Measurements from ENCODE around the gene ANAPC7. TPM values are rescaled to one million over a fixed set of nuclear protein-coding genes. Genes with fewer than 3 reads are reported as not detected.

ANAPC7 gene
- total and polyA plus RNA-seq, 9 of the 15 experiments (the other 6 are each of a cell fraction or from before 2014, with no cell fraction given) = 46.7 to 158 (median 109) TPM

DNA sequence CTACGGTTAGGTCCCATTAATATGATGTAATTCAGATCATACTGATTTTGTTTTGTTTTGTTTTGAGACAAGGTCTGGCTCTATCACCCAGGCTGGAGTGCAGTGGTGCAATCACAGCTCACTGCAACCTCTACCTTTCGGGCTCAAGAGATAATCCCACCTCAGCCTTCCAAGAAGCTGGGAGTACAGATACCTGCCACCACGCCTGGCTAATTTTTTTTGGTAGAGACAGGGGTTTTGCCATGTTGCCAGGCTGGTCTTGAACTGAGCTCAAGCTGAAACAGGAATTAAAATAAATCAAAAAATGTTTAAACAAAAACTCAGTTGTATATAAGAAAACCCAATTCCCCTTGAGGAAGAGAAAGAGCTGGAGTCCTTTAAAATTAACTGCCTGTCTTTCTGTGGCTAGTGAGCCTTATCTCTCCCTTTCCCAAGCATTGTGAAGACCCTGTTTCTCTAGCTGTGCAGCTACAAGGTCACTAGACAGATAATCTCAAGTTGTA lies 17.7 kb upstream of the ANAPC7 start (continued):
- TF ChIP-seq, protein P1, sequence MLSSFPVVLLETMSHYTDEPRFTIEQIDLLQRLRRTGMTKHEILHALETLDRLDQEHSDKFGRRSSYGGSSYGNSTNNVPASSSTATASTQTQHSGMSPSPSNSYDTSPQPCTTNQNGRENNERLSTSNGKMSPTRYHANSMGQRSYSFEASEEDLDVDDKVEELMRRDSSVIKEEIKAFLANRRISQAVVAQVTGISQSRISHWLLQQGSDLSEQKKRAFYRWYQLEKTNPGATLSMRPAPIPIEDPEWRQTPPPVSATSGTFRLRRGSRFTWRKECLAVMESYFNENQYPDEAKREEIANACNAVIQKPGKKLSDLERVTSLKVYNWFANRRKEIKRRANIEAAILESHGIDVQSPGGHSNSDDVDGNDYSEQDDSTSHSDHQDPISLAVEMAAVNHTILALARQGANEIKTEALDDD (IDR thresholded peaks at IDR 0.05) = peak; percentile 84
- TF ChIP-seq PML (IDR thresholded peaks at IDR 0.05; ENCODE audit: low read length) (peak; percentile 56; the same call in 1 of the 2 replicates), ATF7 (IDR thresholded peaks at IDR 0.05) (peak; percentile 59; the same call in 1 of the 2 replicates), FOXM1 (IDR thresholded peaks at IDR 0.05; ENCODE audit: low read depth) (peak; percentile 71), FOXM1 (CRISPR knock-in tag; IDR thresholded peaks at IDR 0.05; ENCODE audit: low read depth) (no peak), ZNF311 (CRISPR knock-in tag; IDR thresholded peaks at IDR 0.05) (no peak), SMAD2 (IDR thresholded peaks at IDR 0.05; ENCODE audit: low read depth, low read length) (no peak), CBFA2T2 (conservative IDR thresholded peaks at IDR 0.05) (peak; percentile 85), HMGN3 (IDR thresholded peaks at IDR 0.05; ENCODE audit: borderline replicate concordance, extremely low read depth, insufficient read length, low read depth, low read length) (no peak), SRSF9 (IDR thresholded peaks at IDR 0.05; ENCODE audit: borderline replicate concordance, low read depth, low read length) (no peak), CTBP1 (IDR thresholded peaks at IDR 0.05; ENCODE audit: borderline replicate concordance) (peak; percentile 59; the same call in 1 of the 2 replicates), HDAC2 (IDR thresholded peaks at IDR 0.05) (peak; percentile 89), NFIC (IDR thresholded peaks at IDR 0.05) (peak; percentile 57), ARID1B (IDR thresholded peaks at IDR 0.05) (peak; percentile 93), NFATC3 (IDR thresholded peaks at IDR 0.05) (peak; percentile 97), ZNF77 (CRISPR knock-in tag; IDR thresholded peaks at IDR 0.05) (no peak), EHMT2 (IDR thresholded peaks at IDR 0.05) (no peak), HDAC1 (IDR thresholded peaks at IDR 0.05) (peak in 1 of 2 experiments; percentile 91; a peak in 2 of 4 replicates)
- TF ChIP-seq, protein P2, sequence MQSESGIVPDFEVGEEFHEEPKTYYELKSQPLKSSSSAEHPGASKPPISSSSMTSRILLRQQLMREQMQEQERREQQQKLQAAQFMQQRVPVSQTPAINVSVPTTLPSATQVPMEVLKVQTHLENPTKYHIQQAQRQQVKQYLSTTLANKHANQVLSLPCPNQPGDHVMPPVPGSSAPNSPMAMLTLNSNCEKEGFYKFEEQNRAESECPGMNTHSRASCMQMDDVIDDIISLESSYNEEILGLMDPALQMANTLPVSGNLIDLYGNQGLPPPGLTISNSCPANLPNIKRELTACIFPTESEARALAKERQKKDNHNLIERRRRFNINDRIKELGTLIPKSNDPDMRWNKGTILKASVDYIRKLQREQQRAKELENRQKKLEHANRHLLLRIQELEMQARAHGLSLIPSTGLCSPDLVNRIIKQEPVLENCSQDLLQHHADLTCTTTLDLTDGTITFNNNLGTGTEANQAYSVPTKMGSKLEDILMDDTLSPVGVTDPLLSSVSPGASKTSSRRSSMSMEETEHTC (IDR thresholded peaks at IDR 0.05) = no peak
- TF ChIP-seq, protein P3, sequence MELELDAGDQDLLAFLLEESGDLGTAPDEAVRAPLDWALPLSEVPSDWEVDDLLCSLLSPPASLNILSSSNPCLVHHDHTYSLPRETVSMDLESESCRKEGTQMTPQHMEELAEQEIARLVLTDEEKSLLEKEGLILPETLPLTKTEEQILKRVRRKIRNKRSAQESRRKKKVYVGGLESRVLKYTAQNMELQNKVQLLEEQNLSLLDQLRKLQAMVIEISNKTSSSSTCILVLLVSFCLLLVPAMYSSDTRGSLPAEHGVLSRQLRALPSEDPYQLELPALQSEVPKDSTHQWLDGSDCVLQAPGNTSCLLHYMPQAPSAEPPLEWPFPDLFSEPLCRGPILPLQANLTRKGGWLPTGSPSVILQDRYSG (tag; conservative IDR thresholded peaks at IDR 0.05; ENCODE audit: low read depth) = 0 out of 2 replicates have a peak, but pooled peaks have one; percentile 48
- TF ChIP-seq, protein P4, sequence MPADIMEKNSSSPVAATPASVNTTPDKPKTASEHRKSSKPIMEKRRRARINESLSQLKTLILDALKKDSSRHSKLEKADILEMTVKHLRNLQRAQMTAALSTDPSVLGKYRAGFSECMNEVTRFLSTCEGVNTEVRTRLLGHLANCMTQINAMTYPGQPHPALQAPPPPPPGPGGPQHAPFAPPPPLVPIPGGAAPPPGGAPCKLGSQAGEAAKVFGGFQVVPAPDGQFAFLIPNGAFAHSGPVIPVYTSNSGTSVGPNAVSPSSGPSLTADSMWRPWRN (IDR thresholded peaks at IDR 0.05; ENCODE audit: low read depth) = 0 out of 2 replicates have a peak, but pooled peaks have one; percentile 47
- TF ChIP-seq, protein P5, sequence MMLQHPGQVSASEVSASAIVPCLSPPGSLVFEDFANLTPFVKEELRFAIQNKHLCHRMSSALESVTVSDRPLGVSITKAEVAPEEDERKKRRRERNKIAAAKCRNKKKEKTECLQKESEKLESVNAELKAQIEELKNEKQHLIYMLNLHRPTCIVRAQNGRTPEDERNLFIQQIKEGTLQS (IDR thresholded peaks at IDR 0.05) = peak; percentile 59; the same call in 1 of the 2 replicates
- TF ChIP-seq, protein P5 (CRISPR knock-in tag; conservative IDR thresholded peaks at IDR 0.05) = no peak
- TF ChIP-seq, protein P6, sequence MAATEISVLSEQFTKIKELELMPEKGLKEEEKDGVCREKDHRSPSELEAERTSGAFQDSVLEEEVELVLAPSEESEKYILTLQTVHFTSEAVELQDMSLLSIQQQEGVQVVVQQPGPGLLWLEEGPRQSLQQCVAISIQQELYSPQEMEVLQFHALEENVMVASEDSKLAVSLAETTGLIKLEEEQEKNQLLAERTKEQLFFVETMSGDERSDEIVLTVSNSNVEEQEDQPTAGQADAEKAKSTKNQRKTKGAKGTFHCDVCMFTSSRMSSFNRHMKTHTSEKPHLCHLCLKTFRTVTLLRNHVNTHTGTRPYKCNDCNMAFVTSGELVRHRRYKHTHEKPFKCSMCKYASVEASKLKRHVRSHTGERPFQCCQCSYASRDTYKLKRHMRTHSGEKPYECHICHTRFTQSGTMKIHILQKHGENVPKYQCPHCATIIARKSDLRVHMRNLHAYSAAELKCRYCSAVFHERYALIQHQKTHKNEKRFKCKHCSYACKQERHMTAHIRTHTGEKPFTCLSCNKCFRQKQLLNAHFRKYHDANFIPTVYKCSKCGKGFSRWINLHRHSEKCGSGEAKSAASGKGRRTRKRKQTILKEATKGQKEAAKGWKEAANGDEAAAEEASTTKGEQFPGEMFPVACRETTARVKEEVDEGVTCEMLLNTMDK (IDR thresholded peaks at IDR 0.05; ENCODE audit: borderline replicate concordance, insufficient read depth, low read depth, low read length, poor library complexity, severe bottlenecking) = no peak
